ENCODE data around the gene TCP1. TPM values are rescaled to one million over a fixed set of nuclear protein-coding genes. Genes with fewer than 3 reads are reported as not detected.

The TCP1 gene
- total and polyA plus RNA-seq, 2 of the 13 experiments (the other 11 are each of a cell fraction or from before 2014, with no cell fraction given) = 116 to 553 TPM

GRCh38 chr6:159790149-159790955, 950 bp upstream of the TCP1 start, which contains the start of gene MRPL18 (continued):
- TF ChIP-seq FOXC1 (CRISPR knock-in tag; IDR thresholded peaks at IDR 0.05; ENCODE audit: borderline replicate concordance) (no peak), MLLT10 (CRISPR knock-in tag; IDR thresholded peaks at IDR 0.05) (no peak), SMAD1 (CRISPR knock-in tag; IDR thresholded peaks at IDR 0.05; ENCODE audit: borderline replicate concordance, low read depth) (no peak), ZNF567 (CRISPR knock-in tag; IDR thresholded peaks at IDR 0.05; ENCODE audit: borderline replicate concordance) (peak; percentile 22; the same call in 1 of the 2 replicates), ZBTB1 (CRISPR knock-in tag; IDR thresholded peaks at IDR 0.05; ENCODE audit: borderline replicate concordance) (no peak), PAXIP1 (CRISPR knock-in tag; conservative IDR thresholded peaks at IDR 0.05) (no peak; the same call in 1 of the 2 replicates), MLXIP (CRISPR knock-in tag; IDR thresholded peaks at IDR 0.05; ENCODE audit: borderline replicate concordance) (no peak), HINFP (CRISPR knock-in tag; IDR thresholded peaks at IDR 0.05; ENCODE audit: low read depth) (no peak), TEAD2 (CRISPR knock-in tag; IDR thresholded peaks at IDR 0.05) (no peak), TBX2 (CRISPR knock-in tag; IDR thresholded peaks at IDR 0.05; ENCODE audit: borderline replicate concordance) (peak; percentile 32; the same call in 1 of the 2 replicates), SRY (CRISPR knock-in tag; IDR thresholded peaks at IDR 0.05) (no peak; the same call in 1 of the 2 replicates), NCOR1 (IDR thresholded peaks at IDR 0.05; ENCODE audit: borderline replicate concordance, low read length) (0 out of 2 replicates have a peak, but pooled peaks have one; percentile 16), ZNF205 (CRISPR knock-in tag; IDR thresholded peaks at IDR 0.05) (no peak), RARA (CRISPR knock-in tag; IDR thresholded peaks at IDR 0.05) (no peak; the same call in 1 of the 2 replicates), TRIM22 (IDR thresholded peaks at IDR 0.05) (no peak)

All from HepG2 (cell line).